Measurements from ENCODE around the gene ZNF229. TPM values are rescaled to one million over a fixed set of nuclear protein-coding genes. Genes with fewer than 3 reads are reported as not detected.
A peak's percentile ranks its signal among the peaks of the same experiment; 100 is the strongest.
"Not testable (repeated sequence)": the region's sequence is repeated elsewhere in the genome, so short reads cannot be mapped to it uniquely, and the experiment has no call there.

Gene ZNF229
- total RNA-seq: under 1 TPM in 1 of 2 donors, not detected in 1; 0.24 TPM

- peaks cover 0 to 6% of the 10 kb centered on the region in 2 donors for H3K27me3 Mint-ChIP-seq
- H3K36me3 Mint-ChIP-seq: peaks cover 74% of the 10 kb centered on the region
- peak within 1 kb of the TSS; percentile 73 for H3K4me3 Mint-ChIP-seq
- DNase-seq (ENCODE audit: low spot score): peak; percentile 66
- H3K4me1 Mint-ChIP-seq (ENCODE audit: low read depth in 2 of 2): peaks cover 4 to 5% of the 10 kb centered on the region in 2 donors
- H3K9me3 Mint-ChIP-seq: peaks cover 44% of the 10 kb centered on the region
- ATAC-seq: peak; percentile 61 to 78
- no peak within 1 kb of the TSS for H3K27ac Mint-ChIP-seq
These were observed at the start of gene ZNF229 for GRCh38 chr19:44447916-44448674. Gene ZNF229, minus strand, starts transcription at chr19:44448472. Its CDS starts 5,625 bp downstream, at chr19:44442847.

- H3K4me1 Mint-ChIP-seq (ENCODE audit: low read depth in 2 of 2): peaks cover 43 to 48% of the 10 kb centered on the region in 2 donors
- no peak for ATAC-seq
- peaks cover 74% of the 10 kb centered on the region for H3K36me3 Mint-ChIP-seq
- no peak overlapping the region for H3K4me3 Mint-ChIP-seq
- DNase-seq (ENCODE audit: low spot score): no peak
- H3K9me3 Mint-ChIP-seq: peaks cover 41% of the 10 kb centered on the region
- H3K27ac Mint-ChIP-seq: no peak overlapping the region
- H3K27me3 Mint-ChIP-seq: no peaks in the 10 kb centered on the region
These were observed 48.4 kb upstream of the ZNF229 start for GRCh38 chr19:44496711-44497110.

- peaks cover 4 to 5% of the 10 kb centered on the region in 2 donors for H3K4me1 Mint-ChIP-seq (ENCODE audit: low read depth in 2 of 2)
- ATAC-seq (no peak), DNase-seq (ENCODE audit: low spot score) (no peak)
- no peaks in the 10 kb centered on the region for H3K27me3 Mint-ChIP-seq
- peak overlapping the region; percentile 39 for H3K4me3 Mint-ChIP-seq
- H3K27ac Mint-ChIP-seq: peak overlapping the region; percentile 67 to 68
- H3K9me3 Mint-ChIP-seq: peaks cover 32% of the 10 kb centered on the region
- peaks cover 93% of the 10 kb centered on the region for H3K36me3 Mint-ChIP-seq
These were observed 28.5 kb upstream of the ZNF229 start for GRCh38 chr19:44476559-44477408.

- Mint-ChIP-seq H3K36me3 (peaks cover 85% of the 10 kb centered on the region), H3K9me3 (peaks cover 37% of the 10 kb centered on the region)
- H3K4me1 Mint-ChIP-seq (ENCODE audit: low read depth in 2 of 2); H3K27me3 Mint-ChIP-seq; H3K27ac Mint-ChIP-seq; H3K4me3 Mint-ChIP-seq; DNase-seq (ENCODE audit: low spot score); ATAC-seq: not testable (repeated sequence)
These were observed 20.5 kb upstream of the ZNF229 start for GRCh38 chr19:44468730-44469129.

GRCh38 chr19:44462600-44463286, 14.5 kb upstream of the ZNF229 start:
- not testable (repeated sequence) for H3K27ac Mint-ChIP-seq; DNase-seq (ENCODE audit: low spot score); H3K4me1 Mint-ChIP-seq (ENCODE audit: low read depth in 2 of 2); H3K4me3 Mint-ChIP-seq; H3K27me3 Mint-ChIP-seq; ATAC-seq
- H3K36me3 Mint-ChIP-seq: peaks cover 57% of the 10 kb centered on the region
- H3K9me3 Mint-ChIP-seq: peaks cover 28% of the 10 kb centered on the region

GRCh38 chr19:44456016-44456415, 7.7 kb upstream of the ZNF229 start:
- H3K9me3 Mint-ChIP-seq: peaks cover 37% of the 10 kb centered on the region
- peaks cover 37% of the 10 kb centered on the region for H3K36me3 Mint-ChIP-seq
- H3K4me1 Mint-ChIP-seq (ENCODE audit: low read depth in 2 of 2); ATAC-seq; H3K27me3 Mint-ChIP-seq; DNase-seq (ENCODE audit: low spot score); H3K27ac Mint-ChIP-seq; H3K4me3 Mint-ChIP-seq: not testable (repeated sequence)

- no peak overlapping the region for H3K27ac Mint-ChIP-seq
These were observed 6.8 kb upstream of the ZNF229 start for GRCh38 chr19:44455100-44455499.

GRCh38 chr19:44452367-44452766, 4.1 kb upstream of the ZNF229 start:
- Mint-ChIP-seq H3K4me3 (no peak overlapping the region), H3K27ac (no peak overlapping the region), H3K36me3 (peaks cover 52% of the 10 kb centered on the region), H3K4me1 (ENCODE audit: low read depth in 2 of 2) (peaks cover 4 to 5% of the 10 kb centered on the region in 2 donors), H3K27me3 (no peaks in the 10 kb centered on the region), H3K9me3 (peaks cover 33% of the 10 kb centered on the region)
- DNase-seq (ENCODE audit: low spot score) (no peak), ATAC-seq (no peak)

More at GRCh38 chr19:44455100-44455499, 6.8 kb upstream of the ZNF229 start:
- H3K9me3 Mint-ChIP-seq: peaks cover 39% of the 10 kb centered on the region
- H3K27me3 Mint-ChIP-seq: no peaks in the 10 kb centered on the region
- DNase-seq (ENCODE audit: low spot score) (no peak), ATAC-seq (no peak)
- peaks cover 43% of the 10 kb centered on the region for H3K36me3 Mint-ChIP-seq
- H3K4me3 Mint-ChIP-seq: no peak overlapping the region
- H3K4me1 Mint-ChIP-seq (ENCODE audit: low read depth in 2 of 2): no peaks in the 10 kb centered on the region

- Mint-ChIP-seq H3K27me3 (no peaks in the 10 kb centered on the region), H3K4me3 (no peak overlapping the region), H3K36me3 (peaks cover 58% of the 10 kb centered on the region), H3K4me1 (ENCODE audit: low read depth in 2 of 2) (peaks cover 4 to 5% of the 10 kb centered on the region in 2 donors), H3K9me3 (peaks cover 34% of the 10 kb centered on the region), H3K27ac (no peak overlapping the region)
- ATAC-seq (no peak), DNase-seq (ENCODE audit: low spot score) (no peak)
These were observed 3.4 kb upstream of the ZNF229 start for GRCh38 chr19:44451687-44452086.

GRCh38 chr19:44438441-44438840, 9.8 kb downstream of the ZNF229 start:
- Mint-ChIP-seq H3K27me3 (no peaks in the 10 kb centered on the region), H3K4me1 (ENCODE audit: low read depth in 2 of 2) (no peaks in the 10 kb centered on the region), H3K36me3 (peaks cover 33% of the 10 kb centered on the region), H3K4me3 (no peak overlapping the region), H3K9me3 (peaks cover 21% of the 10 kb centered on the region), H3K27ac (no peak overlapping the region)
- no peak for DNase-seq (ENCODE audit: low spot score)
- no peak for ATAC-seq

- Mint-ChIP-seq H3K4me1 (ENCODE audit: low read depth in 2 of 2) (no peaks in the 10 kb centered on the region), H3K36me3 (peaks cover 34% of the 10 kb centered on the region), H3K27ac (no peak overlapping the region), H3K9me3 (peaks cover 17% of the 10 kb centered on the region), H3K27me3 (no peaks in the 10 kb centered on the region), H3K4me3 (no peak overlapping the region)
- ATAC-seq (no peak), DNase-seq (ENCODE audit: low spot score) (no peak)
These were observed 12.8 kb downstream of the ZNF229 start for GRCh38 chr19:44435441-44435840.

- no peak overlapping the region for H3K4me3 Mint-ChIP-seq
- H3K4me1 Mint-ChIP-seq (ENCODE audit: low read depth in 2 of 2): no peaks in the 10 kb centered on the region
- peaks cover 35% of the 10 kb centered on the region for H3K36me3 Mint-ChIP-seq
- DNase-seq (ENCODE audit: low spot score) (no peak), ATAC-seq (no peak)
- H3K9me3 Mint-ChIP-seq: peaks cover 22% of the 10 kb centered on the region
- no peak overlapping the region for H3K27ac Mint-ChIP-seq
- H3K27me3 Mint-ChIP-seq: no peaks in the 10 kb centered on the region
These were observed 17.3 kb downstream of the ZNF229 start for GRCh38 chr19:44430956-44431355.

GRCh38 chr19:44415553-44415952, 32.7 kb downstream of the ZNF229 start:
- H3K27ac Mint-ChIP-seq; DNase-seq (ENCODE audit: low spot score); H3K4me1 Mint-ChIP-seq (ENCODE audit: low read depth in 2 of 2); ATAC-seq; H3K4me3 Mint-ChIP-seq: not testable (repeated sequence)
- peaks cover 21% of the 10 kb centered on the region for H3K9me3 Mint-ChIP-seq
- peaks cover 7 to 11% of the 10 kb centered on the region in 2 donors for H3K27me3 Mint-ChIP-seq
- peaks cover 38% of the 10 kb centered on the region for H3K36me3 Mint-ChIP-seq

All from natural killer cell treated with Interleukin-12 subunit alpha and Interleukin-12 subunit beta and Interleukin-15 and Interleukin-18, amount 100 ng/mL, for 72 hours (primary cell).